Loucy (cell line): ENCODE results near the gene ZKSCAN1.

Source experiments
- CTCF ChIP-seq: fragments of 200-600 bp; sonication (generic); conservative IDR thresholded peaks from 2 replicates; pipeline ENCODE4 v1.5.1; 2014; ENCODE audit warnings: mild to moderate bottlenecking, antibody characterized with exemption, low read length
- EZH2phosphoT487 ChIP-seq: fragments of 200-600 bp; IDR thresholded peaks from 2 replicates; pipeline ENCODE4 v1.6.1; 2018; ENCODE audit warnings: antibody characterized with exemption, mild to moderate bottlenecking, moderate library complexity, borderline replicate concordance

DNA sequence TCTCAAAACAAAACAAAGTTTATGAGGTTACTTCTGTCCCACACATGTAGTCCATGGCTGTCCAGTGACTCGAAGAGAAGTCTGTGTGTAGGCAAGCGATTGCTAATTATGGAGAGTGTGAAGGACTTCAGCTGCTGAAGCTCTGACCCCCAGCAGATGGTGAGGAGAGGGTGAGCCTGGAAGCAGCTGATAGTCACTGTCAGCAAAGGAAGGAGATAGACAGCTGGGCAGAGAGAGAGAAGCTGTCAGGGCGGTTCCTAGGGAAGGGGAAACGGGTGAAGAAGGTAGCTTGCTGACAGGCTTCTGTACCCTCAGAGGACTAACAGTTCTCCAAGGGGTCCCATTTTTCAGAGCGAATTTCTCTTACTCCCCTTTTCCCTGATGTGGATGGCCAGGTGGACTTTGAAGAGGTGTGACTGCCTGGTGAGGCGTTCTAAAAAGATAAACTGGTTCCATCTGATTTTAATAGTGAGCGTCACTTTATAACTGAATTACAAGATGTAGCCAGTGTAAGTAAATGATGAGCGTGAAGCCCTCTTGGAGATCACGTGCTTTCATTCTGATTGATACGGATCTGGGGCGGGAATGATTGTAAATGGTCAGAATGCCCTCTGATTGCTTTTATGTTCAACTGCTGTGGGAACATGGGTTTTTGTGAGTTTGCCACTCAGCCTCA is 46.3 kb downstream of the ZKSCAN1 start:
- TF ChIP-seq EZH2phosphoT487 (no peak), CTCF (no peak)
